GM12865 (cell line): ENCODE data around the gene MRPS27.

ENCODE experiments used
- DNase-seq: peaks from one replicate; pipeline ENCODE4 v3.0.0; 2010; ENCODE audit warnings: low read depth
- H3K4me3 ChIP-seq: 2 replicates; pipeline ENCODE4 v1.5.1; 2011; ENCODE audit warnings: mild to moderate bottlenecking, low read depth, low read length, control low read depth
- CTCF ChIP-seq: IDR thresholded peaks from 2 replicates; pipeline ENCODE4 v1.5.1; 2011; ENCODE audit warnings: low read length, control low read depth, low read depth, inconsistent platforms; ENCODE audit not compliant: insufficient read depth; ENCODE audit errors: missing control alignments

Gene MRPS27

DNA sequence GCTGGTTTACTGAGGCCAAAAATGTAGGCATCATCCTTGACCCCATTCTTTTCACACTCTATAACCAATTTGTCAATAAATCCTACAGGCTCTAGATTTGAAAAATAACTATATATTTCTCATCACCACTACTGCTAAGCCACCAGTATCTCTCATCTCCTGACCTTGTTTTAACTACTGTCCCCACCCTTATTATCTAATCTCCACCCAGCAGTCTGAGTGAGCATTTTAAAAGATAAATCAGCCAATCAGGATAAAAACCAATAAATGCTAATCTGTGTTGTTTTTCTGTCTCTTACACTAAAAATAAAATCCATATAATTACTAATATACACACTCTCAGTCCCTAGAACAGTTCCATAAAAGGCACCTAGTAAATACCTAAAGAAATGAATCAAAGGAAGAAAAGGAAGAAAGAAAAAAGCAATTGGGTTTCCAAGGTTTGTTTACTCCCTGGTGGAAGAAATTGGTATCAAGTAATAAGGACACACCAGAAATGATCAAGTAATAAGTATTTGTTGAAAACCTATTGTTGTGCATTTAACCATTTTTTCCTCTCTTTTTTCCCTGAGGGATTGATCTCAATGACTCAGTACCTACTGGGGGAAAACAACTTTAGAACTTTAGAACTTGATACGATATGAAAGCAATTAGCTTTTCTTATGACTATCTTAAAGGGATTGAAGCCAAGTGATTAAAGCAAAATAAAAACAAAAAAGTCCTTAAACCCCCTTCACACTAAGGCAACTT lies 19.3 kb downstream of the MRPS27 start:
- DNase-seq: no peak
- H3K4me3 ChIP-seq: peak overlapping the region; percentile 39; the same call in 1 of the 2 replicates
- TF ChIP-seq CTCF: no peak

DNA sequence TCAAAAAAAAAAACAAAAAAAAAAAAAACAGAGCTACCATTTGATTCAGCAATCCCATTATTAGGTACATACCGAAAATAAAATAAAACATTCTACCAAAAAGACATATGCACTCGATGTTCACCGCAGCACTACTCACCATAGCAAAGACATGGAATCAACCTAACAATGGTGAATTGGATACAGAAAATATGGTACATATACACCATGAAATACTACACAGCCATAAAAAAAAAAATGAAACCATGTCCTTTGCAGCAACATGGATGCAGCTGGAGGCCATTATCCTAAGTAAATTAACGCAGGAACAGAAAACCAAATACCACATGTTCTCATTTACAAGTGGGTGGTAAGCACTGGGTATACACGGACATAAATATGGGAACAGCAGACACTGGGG lies 21.3 kb downstream of the MRPS27 start:
- TF ChIP-seq CTCF: no peak
- DNase-seq: no peak
- H3K4me3 ChIP-seq: peak overlapping the region; percentile 53

GRCh38 chr5:72298136-72298535 lies 21.9 kb downstream of the MRPS27 start:
- peak; percentile 67 for DNase-seq
- H3K4me3 ChIP-seq: peak overlapping the region; percentile 53

DNA sequence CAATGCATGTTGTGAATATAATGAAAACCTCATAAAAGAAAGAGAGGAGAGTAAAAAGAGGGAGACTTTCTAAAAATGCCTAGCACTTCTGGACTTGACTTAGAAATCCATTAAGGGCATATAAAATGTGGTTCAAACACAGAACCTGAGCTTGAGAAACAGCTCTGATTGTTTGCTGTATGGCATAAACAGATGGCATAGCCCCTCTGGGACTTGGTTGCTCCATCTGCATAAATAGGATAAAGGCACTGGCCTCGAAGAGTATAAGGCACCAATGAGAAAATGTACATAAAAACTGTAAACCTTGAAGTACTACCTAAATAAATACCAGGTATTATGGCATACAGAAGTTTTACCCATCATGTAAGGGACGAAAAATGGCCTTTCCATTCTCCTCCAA lies 23.8 kb downstream of the MRPS27 start:
- no peak for DNase-seq
- H3K4me3 ChIP-seq: peak overlapping the region; percentile 53
- TF ChIP-seq CTCF: no peak

DNA sequence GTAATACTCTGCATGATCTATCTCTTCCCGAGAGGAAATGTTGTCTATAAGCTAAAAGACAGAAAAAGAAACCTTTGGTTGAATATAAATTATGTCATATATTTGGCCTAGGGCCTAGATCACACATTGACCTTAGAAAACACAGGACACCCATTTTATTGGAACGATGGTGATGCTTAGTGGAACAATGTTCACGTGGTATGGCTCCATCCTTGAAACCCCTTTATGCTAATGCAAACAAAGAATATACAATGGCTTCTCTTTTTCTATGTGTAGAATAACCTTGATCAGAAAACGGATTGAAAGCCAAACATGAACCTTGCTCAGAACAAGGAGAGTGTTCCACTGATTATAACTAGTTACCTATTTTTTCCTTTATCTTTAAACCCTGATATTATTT lies 24.5 kb downstream of the MRPS27 start:
- peak overlapping the region; percentile 53 for H3K4me3 ChIP-seq
- no peak for TF ChIP-seq CTCF
- DNase-seq: no peak

DNA sequence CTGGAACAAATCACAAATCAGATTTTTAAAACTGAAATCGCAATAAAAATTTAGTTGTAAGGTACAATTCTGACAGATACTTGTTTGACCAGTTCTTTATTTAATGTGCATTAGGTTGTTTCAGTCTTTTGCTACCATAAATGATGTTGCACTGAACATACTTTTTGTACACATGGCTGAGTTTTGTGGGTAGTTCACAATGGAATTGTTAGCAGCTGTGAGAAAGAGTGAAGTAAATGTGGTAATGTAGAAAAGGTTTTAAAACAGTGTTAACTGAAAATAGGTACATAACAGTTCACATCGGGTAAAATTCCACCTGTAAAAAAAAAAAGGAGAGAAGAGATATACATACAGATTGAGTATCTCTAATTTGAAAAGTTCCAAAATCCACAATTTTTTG lies 25.6 kb downstream of the MRPS27 start:
- peak; percentile 45 for DNase-seq
- no peak for TF ChIP-seq CTCF
- H3K4me3 ChIP-seq: peak overlapping the region; percentile 53

DNA sequence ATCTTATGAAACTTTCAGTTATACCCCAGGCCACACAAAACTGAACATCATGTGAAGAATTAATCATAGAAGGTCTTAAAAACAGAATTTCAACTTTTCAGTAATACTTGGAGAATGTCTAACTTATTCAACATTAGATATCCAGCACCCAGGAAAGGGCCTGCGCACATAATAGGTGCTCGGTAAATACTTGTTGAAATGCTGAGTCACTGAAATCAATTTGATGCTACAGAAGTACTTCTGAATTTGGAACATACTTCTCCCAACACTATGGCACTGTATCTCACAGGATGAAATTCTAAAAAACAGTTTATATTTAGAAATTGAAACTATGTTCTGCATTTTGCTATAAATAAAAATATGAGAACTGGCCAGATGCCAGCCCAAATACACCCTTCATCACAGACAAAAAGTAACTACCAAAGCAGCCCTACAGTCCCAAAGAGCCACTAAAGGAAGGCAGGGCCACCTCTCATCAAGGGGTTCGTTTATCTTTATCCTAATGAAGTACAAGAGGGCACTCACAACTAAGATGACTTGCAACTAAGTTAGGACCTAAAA lies 26.5 kb downstream of the MRPS27 start:
- no peak for TF ChIP-seq CTCF
- peak; percentile 69 for DNase-seq
- H3K4me3 ChIP-seq: peak overlapping the region; percentile 53
